Fibroblast of lung (primary cell): Measurements from ENCODE around the gene RNF220. TPM values are rescaled to one million over a fixed set of nuclear protein-coding genes. Genes with fewer than 3 reads are reported as not detected.

Experiments used
- DNase-seq, 2 donors: peaks; one replicate each; pipeline versions ENCODE4 v3.0.0 to v3.0.0-alpha.2; 2010; ENCODE audit warnings: low read depth in 2 of 2
- H2AFZ ChIP-seq: 2 replicates; pipeline ENCODE4 v1.5.1; 2012; ENCODE audit warnings: low read length, control low read depth, inconsistent platforms
- H3K27ac ChIP-seq: 2 replicates; pipeline ENCODE4 v1.5.1; 2011; ENCODE audit warnings: low read length, control low read depth; ENCODE audit not compliant: insufficient read depth
- H3K27me3 ChIP-seq: 2 replicates; pipeline ENCODE4 v1.5.1; 2011; ENCODE audit warnings: mild to moderate bottlenecking, low read length; ENCODE audit not compliant: control insufficient read depth, insufficient read depth
- H3K36me3 ChIP-seq: 2 replicates; pipeline ENCODE4 v1.5.1; 2011; ENCODE audit warnings: low read length; ENCODE audit not compliant: control insufficient read depth, insufficient read depth
- H3K4me1 ChIP-seq: 2 replicates; pipeline ENCODE4 v1.5.1; 2011; ENCODE audit warnings: low read length; ENCODE audit not compliant: control insufficient read depth, insufficient read depth; ENCODE audit errors: extremely low read depth
- H3K4me2 ChIP-seq: 2 replicates; pipeline ENCODE4 v1.5.1; 2011; ENCODE audit warnings: low read length, control low read depth; ENCODE audit not compliant: insufficient read depth; ENCODE audit errors: extremely low read depth
- H3K4me3 ChIP-seq, 4 experiments: fragments of 200-600 bp in 1 of 4; sonication (generic) in 1 of 4; replicated peaks in 1 of 4; 2 replicates each; pipeline ENCODE4 v1.5.1; 2011 to 2016; ENCODE audit warnings: low read length in 4 of 4, low read depth in 3 of 4, mild to moderate bottlenecking in 3 of 4, control low read depth in 2 of 4, inconsistent platforms in 1 of 4, mixed read lengths in 1 of 4; ENCODE audit not compliant: insufficient read depth in 1 of 4; ENCODE audit errors: control extremely low read depth in 1 of 4
- H3K79me2 ChIP-seq: 2 replicates; pipeline ENCODE4 v1.5.1; 2012; ENCODE audit warnings: mild to moderate bottlenecking, low read length, inconsistent platforms; ENCODE audit not compliant: control insufficient read depth, insufficient read depth
- H3K9ac ChIP-seq: 2 replicates; pipeline ENCODE4 v1.5.1; 2011; ENCODE audit warnings: mild to moderate bottlenecking, low read length, control low read depth; ENCODE audit not compliant: insufficient read depth
- H3K9me3 ChIP-seq: 2 replicates; pipeline ENCODE4 v1.5.1; 2012; ENCODE audit warnings: low read depth, low read length; ENCODE audit not compliant: control insufficient read depth, insufficient read depth
- H4K20me1 ChIP-seq: 2 replicates; pipeline ENCODE4 v1.5.1; 2011; ENCODE audit warnings: low read length; ENCODE audit not compliant: control insufficient read depth, insufficient read depth; ENCODE audit errors: extremely low read depth
- CTCF ChIP-seq, 2 donors: IDR thresholded peaks in 1 of 2; conservative IDR thresholded peaks in 1 of 2; 1 replicate in 1 of 2; 2 replicates in 1 of 2; pipeline ENCODE4 v1.5.1; 2011 to 2012; ENCODE audit warnings: low read length in 2 of 2, control low read depth in 1 of 2, inconsistent platforms in 1 of 2, low read depth in 1 of 2, mild to moderate bottlenecking in 1 of 2
- EZH2 ChIP-seq: IDR thresholded peaks from 2 replicates; pipeline ENCODE4 v1.5.1; 2012; ENCODE audit warnings: low read length, control low read depth, mild to moderate bottlenecking; ENCODE audit errors: missing control alignments
- polyA plus RNA-seq, 2 donors: library from polyadenylated mRNA; depleted of rRNA in 1 of 2; stranded (reverse) in 1 of 2; unstranded in 1 of 2; fragments of >200 nt; gene quantifications; 2 replicates each; pipeline ENCODE4 v1.2.1, GENCODE V29; 2011 to 2012; ENCODE audit warnings: missing spikeins in 1 of 2
- total RNA-seq: library from RNA; depleted of rRNA; stranded (reverse); fragments of >200 nt; gene quantifications from 2 replicates; pipeline ENCODE4 v1.2.1, GENCODE V29; 2014

Gene RNF220
- total and polyA plus RNA-seq, 2 donors (not counting 1 experiment from before 2014, with no cell fraction given), result 42.3 to 52.0 TPM

DNA sequence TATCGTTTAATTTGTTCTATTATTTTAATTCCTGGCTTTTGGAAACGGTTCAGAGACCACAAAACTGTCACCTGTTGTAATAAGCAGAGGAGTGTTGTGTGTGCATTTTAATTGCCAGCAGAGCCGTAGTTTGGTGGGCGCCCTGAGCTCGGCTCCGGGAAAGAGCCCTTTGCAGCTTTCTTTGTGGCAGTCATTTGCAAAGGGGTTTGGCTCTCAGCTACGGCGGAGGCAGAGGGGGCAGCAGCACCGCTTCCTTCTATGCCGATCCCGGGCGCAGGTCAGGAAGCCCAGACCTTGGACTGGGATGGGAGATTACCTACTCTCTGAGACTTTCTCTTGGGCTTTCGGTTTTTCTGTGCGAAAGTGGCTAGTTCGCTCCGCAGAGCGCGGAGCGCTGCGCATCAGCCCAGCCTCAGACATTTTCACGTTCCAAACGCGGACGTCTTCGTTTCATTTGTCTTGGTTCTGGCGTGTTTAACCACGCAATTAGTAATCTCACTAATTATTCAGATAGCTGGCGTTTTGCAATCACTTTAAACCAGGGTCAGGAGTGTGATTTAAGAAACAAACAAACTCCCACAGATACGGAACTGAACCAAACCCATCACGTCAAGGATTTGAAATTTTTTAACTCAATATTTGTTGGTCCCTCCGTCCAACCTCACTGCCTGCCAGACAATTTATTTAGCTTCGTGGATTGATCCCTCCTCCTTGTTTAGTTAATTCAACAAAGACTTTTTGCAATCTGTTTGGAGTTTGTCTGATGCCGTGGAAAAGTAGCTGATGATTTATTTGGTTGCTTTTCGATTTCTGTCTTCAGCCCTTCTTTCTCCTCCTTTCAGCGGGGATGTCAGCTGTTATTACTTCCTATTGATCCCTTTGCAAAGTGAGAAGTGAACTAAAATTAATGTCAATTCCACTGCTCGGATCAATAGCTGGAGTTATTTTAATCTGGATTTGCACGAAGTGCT, 3.9 kb downstream of the RNF220 start:
- no peak overlapping the region for H3K4me3 ChIP-seq
- no peak overlapping the region for H2AFZ ChIP-seq
- DNase-seq, result peak; percentile 18 to 21
- no peaks in the 10 kb centered on the region for H3K9me3 ChIP-seq
- peaks cover 80% of the 10 kb centered on the region for H3K27me3 ChIP-seq
- H3K4me1 ChIP-seq, result no peaks in the 10 kb centered on the region
- no peak overlapping the region for H3K9ac ChIP-seq
- no peaks in the 10 kb centered on the region for H3K36me3 ChIP-seq
- no peaks in the 10 kb centered on the region for H4K20me1 ChIP-seq
- H3K79me2 ChIP-seq, result no peaks in the 10 kb centered on the region
- H3K27ac ChIP-seq, result no peak overlapping the region
- no peak overlapping the region for H3K4me2 ChIP-seq
- peak; percentile 83 for TF ChIP-seq EZH2
- TF ChIP-seq CTCF (conservative IDR thresholded peaks at IDR 0.05 in 1 of 2, IDR thresholded peaks at IDR 0.05 in 1 of 2; ENCODE audit: low read depth in 1 of 2, low read length in 2 of 2), result no peak

DNA sequence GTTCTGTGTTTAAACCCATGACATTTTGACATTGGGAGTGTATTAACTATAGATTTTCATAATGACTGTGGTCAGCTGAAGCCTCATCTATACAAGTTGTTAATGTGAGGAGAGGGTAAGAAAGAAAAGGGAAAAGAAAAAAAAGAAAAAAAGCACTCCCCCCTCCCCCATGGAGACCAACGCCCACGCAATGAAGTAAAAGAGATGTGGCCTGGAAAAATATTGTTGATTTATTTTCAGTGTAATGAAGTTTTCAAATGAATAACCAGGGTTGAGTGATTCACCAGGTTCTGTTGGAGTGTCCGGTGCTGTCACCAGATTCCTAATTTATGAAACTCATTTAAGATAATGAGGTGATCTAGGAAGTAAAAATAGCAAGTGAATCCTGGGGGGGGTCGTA, 4.7 kb downstream of the RNF220 start:
- no peak for TF ChIP-seq EZH2
- TF ChIP-seq CTCF (conservative IDR thresholded peaks at IDR 0.05 in 1 of 2, IDR thresholded peaks at IDR 0.05 in 1 of 2; ENCODE audit: low read depth in 1 of 2, low read length in 2 of 2), result no peak
- no peak overlapping the region for H3K27ac ChIP-seq
- no peak overlapping the region for H2AFZ ChIP-seq
- H4K20me1 ChIP-seq, result no peaks in the 10 kb centered on the region
- H3K9ac ChIP-seq, result no peak overlapping the region
- H3K79me2 ChIP-seq, result no peaks in the 10 kb centered on the region
- no peak overlapping the region for H3K4me2 ChIP-seq
- no peak for DNase-seq
- no peaks in the 10 kb centered on the region for H3K36me3 ChIP-seq
- H3K4me3 ChIP-seq, result no peak overlapping the region
- H3K27me3 ChIP-seq, result peaks cover 85% of the 10 kb centered on the region
- no peaks in the 10 kb centered on the region for H3K4me1 ChIP-seq
- H3K9me3 ChIP-seq, result no peaks in the 10 kb centered on the region

- no peak for TF ChIP-seq CTCF (conservative IDR thresholded peaks at IDR 0.05 in 1 of 2, IDR thresholded peaks at IDR 0.05 in 1 of 2; ENCODE audit: low read depth in 1 of 2, low read length in 2 of 2)
- Histone ChIP-seq H3K4me1 (no peaks in the 10 kb centered on the region), H3K4me2 (no peak overlapping the region), H2AFZ (no peak overlapping the region), H3K27me3 (peaks cover 86% of the 10 kb centered on the region), H3K4me3 (no peak overlapping the region), H3K9ac (no peak overlapping the region), H3K9me3 (no peaks in the 10 kb centered on the region), H3K36me3 (no peaks in the 10 kb centered on the region), H3K79me2 (no peaks in the 10 kb centered on the region), H4K20me1 (no peaks in the 10 kb centered on the region), H3K27ac (no peak overlapping the region)
- DNase-seq, result no peak
Measured at GRCh38 chr1:44411861-44412260, 6.8 kb downstream of the RNF220 start.
